AG10803 (cell line): ENCODE results near the gene RBM33.

Experiments
- DNase-seq: peaks from one replicate; pipeline ENCODE4 v3.0.0; 2010; ENCODE audit warnings: low read depth
- H3K4me3 ChIP-seq: 2 replicates; pipeline ENCODE4 v1.5.1; 2011; ENCODE audit warnings: mild to moderate bottlenecking, low read length, control low read depth
- TF ChIP-seq, protein P1 (sequence below): conservative IDR thresholded peaks from 2 replicates; pipeline ENCODE4 v1.5.1; 2011; ENCODE audit warnings: mild to moderate bottlenecking, low read length, control low read depth, inconsistent platforms

RBM33 gene

DNA sequence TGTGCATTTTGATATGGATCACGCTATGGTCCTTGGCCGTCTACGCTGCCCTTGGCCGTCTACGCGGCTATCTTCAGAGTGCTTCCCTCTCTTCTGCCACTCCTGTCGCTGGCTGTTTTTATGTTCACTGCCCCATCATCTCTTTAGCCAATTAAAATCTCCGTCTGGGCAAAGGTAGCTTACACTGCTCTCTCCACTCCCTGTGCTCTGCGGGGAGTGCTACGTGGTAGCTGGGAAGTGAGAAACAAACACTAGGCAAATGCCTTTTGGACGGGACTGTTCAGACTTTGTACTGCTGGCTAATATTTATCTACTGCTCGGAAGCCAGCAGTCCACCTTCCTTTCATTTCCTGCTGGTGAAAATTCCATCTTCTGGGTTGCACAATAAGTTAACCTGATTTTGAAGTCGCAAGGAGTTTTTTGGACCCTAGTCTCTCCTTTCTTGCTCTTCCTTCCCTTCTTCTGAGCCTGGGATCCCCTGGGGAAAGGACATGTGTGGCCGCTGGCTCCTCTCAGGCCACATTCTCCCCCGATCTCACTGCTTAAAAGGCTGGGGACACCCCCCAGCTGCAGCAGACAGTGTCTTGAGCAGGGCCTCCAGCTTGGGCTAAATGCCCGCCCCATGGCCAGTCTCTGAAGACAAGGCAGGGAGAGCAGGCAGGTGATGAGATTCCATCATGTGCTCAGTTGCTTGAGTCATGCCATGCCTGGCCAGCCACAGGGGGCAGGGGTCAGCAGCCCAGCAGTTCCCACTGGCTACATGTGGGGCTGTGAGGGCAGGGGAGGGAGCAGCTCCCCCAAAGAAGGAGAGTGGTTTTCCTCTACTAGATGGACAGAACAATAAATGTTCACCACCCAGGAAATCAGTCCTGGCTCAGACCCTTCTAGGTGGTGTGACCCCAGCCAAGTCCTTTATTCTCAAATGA, 25.5 kb upstream of the RBM33 start:
- H3K4me3 ChIP-seq, result no peak overlapping the region
- no peak for DNase-seq
- TF ChIP-seq, protein P1, sequence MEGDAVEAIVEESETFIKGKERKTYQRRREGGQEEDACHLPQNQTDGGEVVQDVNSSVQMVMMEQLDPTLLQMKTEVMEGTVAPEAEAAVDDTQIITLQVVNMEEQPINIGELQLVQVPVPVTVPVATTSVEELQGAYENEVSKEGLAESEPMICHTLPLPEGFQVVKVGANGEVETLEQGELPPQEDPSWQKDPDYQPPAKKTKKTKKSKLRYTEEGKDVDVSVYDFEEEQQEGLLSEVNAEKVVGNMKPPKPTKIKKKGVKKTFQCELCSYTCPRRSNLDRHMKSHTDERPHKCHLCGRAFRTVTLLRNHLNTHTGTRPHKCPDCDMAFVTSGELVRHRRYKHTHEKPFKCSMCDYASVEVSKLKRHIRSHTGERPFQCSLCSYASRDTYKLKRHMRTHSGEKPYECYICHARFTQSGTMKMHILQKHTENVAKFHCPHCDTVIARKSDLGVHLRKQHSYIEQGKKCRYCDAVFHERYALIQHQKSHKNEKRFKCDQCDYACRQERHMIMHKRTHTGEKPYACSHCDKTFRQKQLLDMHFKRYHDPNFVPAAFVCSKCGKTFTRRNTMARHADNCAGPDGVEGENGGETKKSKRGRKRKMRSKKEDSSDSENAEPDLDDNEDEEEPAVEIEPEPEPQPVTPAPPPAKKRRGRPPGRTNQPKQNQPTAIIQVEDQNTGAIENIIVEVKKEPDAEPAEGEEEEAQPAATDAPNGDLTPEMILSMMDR, result no peak

GRCh38 chr7:155619634-155620271, 24.7 kb upstream of the RBM33 start:
- no peak for DNase-seq
- no peak overlapping the region for H3K4me3 ChIP-seq
- TF ChIP-seq, protein P1, result no peak

DNA sequence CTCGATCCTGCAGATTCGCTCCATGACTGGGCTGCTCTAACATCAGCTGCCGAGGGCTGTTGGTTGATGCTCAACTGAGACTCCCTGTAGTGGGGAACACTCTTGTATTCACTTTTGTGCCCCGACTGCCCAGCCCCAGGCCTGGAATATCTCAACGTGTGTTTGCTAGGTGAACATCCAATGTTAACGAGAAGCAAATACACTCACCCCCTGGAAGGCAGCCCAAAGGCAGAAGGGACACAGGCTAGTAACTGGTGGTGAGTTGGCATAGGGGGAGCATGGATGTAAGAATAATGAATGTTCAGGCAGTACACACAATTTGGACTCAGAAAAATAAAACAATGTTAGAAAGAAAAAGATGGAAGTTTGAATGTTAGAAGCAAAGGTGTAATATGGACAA, 24.0 kb upstream of the RBM33 start:
- DNase-seq, result no peak
- TF ChIP-seq, protein P1, result no peak

GRCh38 chr7:155621418-155621980, 23.0 kb upstream of the RBM33 start:
- no peak for DNase-seq
- H3K4me3 ChIP-seq, result no peak overlapping the region
- TF ChIP-seq, protein P1, result no peak

More for the DNA sequence above, 24.0 kb upstream of the RBM33 start:
- no peak overlapping the region for H3K4me3 ChIP-seq

- H3K4me3 ChIP-seq, result no peak overlapping the region
- TF ChIP-seq, protein P1, result no peak
- no peak for DNase-seq
These were observed 20.0 kb upstream of the RBM33 start for GRCh38 chr7:155624412-155624811.

DNA sequence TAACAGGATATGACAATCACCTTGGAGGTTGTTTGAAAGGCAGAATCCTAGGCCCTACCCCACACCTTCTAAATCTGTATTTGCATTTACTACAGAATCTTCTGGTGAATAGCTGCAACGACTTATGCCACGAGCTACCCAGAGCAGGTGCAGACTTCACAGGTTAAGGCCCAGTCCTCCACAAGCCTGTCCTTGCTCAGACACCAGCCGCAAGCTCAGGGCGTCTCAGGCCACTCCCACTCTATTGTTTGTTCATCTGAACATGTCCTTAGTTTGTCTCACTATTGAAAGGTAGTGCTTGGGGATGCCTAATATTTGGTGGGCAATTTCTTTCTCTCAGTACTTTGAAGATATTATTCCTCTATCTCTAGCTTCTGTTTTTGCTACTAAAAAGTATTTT, 18.9 kb upstream of the RBM33 start:
- no peak overlapping the region for H3K4me3 ChIP-seq
- TF ChIP-seq, protein P1, result no peak
- DNase-seq, result no peak

DNA sequence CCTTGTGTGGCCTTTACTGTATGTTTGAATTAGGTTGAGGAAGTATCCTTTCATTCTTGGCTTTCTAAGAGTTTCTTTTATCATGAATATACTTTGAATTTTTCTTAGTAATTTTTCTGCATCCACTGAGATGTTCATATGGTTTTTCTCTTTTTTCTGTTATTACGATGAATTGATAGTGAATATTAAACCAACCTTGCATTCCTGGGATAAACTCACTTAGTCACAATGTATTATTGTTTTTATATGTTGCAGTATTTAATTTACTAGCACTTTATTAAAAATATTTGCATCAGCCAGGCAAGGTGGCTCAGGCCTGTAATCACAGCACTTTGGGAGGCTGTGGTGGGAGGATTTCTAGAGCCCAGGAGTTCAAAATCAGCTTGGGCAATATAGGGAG, 15.3 kb upstream of the RBM33 start:
- TF ChIP-seq, protein P1, result no peak
- H3K4me3 ChIP-seq, result no peak overlapping the region
- no peak for DNase-seq
